K562 (cell line): ENCODE measurements around the gene KLK6. TPM values are rescaled to one million over a fixed set of nuclear protein-coding genes. Genes with fewer than 3 reads are reported as not detected.

Experiments
- FOXM1 ChIP-seq, 2 experiments: fragments of 450-650 bp in 1 of 2; sonication (generic) in 1 of 2; formaldehyde crosslinking in 1 of 2; IDR thresholded peaks; 2 replicates each; pipeline versions ENCODE4 v1.6.1 to v1.9.0; 2017 to 2022; ENCODE audit warnings: low read depth in 2 of 2, mild to moderate bottlenecking in 2 of 2, missing genetic modification reagents in 1 of 2, moderate library complexity in 1 of 2
- polyA plus RNA-seq, 8 experiments: library from polyadenylated mRNA; depleted of rRNA in 4 of 8; stranded (reverse) in 5 of 8; unstranded in 3 of 8; fragments of >200 nt; fragmentation: Nextera tagmentation in 2 of 8; fragmentation: Illumina TruSeq in 1 of 8; extraction: Ambion mirVana in 2 of 8; extraction: Trizol in 1 of 8; gene quantifications; 2 replicates each; pipeline versions ENCODE4 v1.2.1 to v1.2.3, GENCODE V29; 2011 to 2014; ENCODE audit warnings: inconsistent platforms in 1 of 8, missing spikeins in 1 of 8
- total RNA-seq, 7 experiments: library from RNA; depleted of rRNA in 6 of 7; stranded (reverse); fragments of >200 nt in 6 of 7; fragmentation: Illumina TruSeq in 2 of 7; extraction: Trizol in 2 of 7; gene quantifications; 2 replicates each; pipeline versions ENCODE4 v1.2.1 to v1.2.3, GENCODE V29; 2011 to 2021; ENCODE audit warnings: low replicate concordance in 1 of 7
- TF ChIP-seq, protein P1 (sequence below): fragments of 250-450 bp; sonication (Bioruptor Pico); IDR thresholded peaks from 2 replicates; pipeline ENCODE4 v1.4.0; 2020; ENCODE audit warnings: mild to moderate bottlenecking, moderate library complexity, borderline replicate concordance
- TF ChIP-seq, protein P2 (sequence below): sonication (generic); formaldehyde crosslinking; IDR thresholded peaks from 2 replicates; pipeline ENCODE4 v1.8.0; 2023; ENCODE audit warnings: mild to moderate bottlenecking, missing genetic modification reagents

Gene KLK6
- total and polyA plus RNA-seq, 9 of the 15 experiments (the other 6 are each of a cell fraction or from before 2014, with no cell fraction given) = not detected

DNA sequence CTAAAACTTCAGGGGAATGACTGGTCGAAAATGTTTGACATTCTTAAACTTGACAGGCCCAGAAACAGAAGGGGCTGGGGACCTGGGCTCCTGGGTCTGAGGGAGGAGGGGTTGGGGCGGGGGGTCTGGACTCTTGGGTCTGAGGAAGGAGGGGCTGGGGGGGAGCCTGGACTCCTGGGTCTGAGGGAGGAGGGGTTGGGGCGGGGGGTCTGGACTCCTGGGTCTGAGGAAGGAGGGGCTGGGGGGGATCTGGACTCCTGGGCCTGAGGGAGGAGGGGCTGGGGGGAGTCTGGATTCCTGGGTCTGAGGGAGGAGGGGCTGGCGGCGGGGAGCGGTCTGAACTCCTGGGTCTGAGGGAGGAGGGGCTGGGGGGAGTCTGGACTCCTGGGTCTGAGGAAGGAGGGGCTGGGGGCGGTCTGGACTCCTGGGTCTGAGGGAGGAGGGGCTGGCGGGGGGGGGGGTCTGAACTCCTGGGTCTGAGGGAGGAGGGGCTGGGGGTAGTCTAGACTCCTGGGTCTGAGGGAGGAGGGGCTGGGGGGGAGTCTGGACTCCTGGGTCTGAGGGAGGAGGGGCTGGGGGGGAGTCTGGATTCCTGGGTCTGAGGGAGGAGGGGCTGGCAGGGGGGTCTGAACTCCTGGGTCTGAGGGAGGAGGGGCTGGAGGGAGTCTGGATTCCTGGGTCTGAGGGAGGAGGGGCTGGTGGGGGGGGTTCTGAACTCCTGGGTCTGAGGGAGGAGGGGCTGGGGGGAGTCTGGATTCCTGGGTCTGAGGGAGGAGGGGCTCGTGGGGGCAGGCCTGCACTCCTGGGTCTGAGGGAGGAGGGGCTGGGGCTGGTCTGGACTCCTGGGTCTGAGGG is 5.5 kb upstream of the KLK6 start (continued):
- TF ChIP-seq, protein P1, sequence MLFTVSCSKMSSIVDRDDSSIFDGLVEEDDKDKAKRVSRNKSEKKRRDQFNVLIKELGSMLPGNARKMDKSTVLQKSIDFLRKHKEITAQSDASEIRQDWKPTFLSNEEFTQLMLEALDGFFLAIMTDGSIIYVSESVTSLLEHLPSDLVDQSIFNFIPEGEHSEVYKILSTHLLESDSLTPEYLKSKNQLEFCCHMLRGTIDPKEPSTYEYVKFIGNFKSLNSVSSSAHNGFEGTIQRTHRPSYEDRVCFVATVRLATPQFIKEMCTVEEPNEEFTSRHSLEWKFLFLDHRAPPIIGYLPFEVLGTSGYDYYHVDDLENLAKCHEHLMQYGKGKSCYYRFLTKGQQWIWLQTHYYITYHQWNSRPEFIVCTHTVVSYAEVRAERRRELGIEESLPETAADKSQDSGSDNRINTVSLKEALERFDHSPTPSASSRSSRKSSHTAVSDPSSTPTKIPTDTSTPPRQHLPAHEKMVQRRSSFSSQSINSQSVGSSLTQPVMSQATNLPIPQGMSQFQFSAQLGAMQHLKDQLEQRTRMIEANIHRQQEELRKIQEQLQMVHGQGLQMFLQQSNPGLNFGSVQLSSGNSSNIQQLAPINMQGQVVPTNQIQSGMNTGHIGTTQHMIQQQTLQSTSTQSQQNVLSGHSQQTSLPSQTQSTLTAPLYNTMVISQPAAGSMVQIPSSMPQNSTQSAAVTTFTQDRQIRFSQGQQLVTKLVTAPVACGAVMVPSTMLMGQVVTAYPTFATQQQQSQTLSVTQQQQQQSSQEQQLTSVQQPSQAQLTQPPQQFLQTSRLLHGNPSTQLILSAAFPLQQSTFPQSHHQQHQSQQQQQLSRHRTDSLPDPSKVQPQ (CRISPR knock-in tag) = no peak
- TF ChIP-seq, protein P2, sequence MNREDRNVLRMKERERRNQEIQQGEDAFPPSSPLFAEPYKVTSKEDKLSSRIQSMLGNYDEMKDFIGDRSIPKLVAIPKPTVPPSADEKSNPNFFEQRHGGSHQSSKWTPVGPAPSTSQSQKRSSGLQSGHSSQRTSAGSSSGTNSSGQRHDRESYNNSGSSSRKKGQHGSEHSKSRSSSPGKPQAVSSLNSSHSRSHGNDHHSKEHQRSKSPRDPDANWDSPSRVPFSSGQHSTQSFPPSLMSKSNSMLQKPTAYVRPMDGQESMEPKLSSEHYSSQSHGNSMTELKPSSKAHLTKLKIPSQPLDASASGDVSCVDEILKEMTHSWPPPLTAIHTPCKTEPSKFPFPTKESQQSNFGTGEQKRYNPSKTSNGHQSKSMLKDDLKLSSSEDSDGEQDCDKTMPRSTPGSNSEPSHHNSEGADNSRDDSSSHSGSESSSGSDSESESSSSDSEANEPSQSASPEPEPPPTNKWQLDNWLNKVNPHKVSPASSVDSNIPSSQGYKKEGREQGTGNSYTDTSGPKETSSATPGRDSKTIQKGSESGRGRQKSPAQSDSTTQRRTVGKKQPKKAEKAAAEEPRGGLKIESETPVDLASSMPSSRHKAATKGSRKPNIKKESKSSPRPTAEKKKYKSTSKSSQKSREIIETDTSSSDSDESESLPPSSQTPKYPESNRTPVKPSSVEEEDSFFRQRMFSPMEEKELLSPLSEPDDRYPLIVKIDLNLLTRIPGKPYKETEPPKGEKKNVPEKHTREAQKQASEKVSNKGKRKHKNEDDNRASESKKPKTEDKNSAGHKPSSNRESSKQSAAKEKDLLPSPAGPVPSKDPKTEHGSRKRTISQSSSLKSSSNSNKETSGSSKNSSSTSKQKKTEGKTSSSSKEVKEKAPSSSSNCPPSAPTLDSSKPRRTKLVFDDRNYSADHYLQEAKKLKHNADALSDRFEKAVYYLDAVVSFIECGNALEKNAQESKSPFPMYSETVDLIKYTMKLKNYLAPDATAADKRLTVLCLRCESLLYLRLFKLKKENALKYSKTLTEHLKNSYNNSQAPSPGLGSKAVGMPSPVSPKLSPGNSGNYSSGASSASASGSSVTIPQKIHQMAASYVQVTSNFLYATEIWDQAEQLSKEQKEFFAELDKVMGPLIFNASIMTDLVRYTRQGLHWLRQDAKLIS = no peak
- TF ChIP-seq FOXM1 (IDR thresholded peaks at IDR 0.05; ENCODE audit: low read depth) (no peak), FOXM1 (CRISPR knock-in tag; IDR thresholded peaks at IDR 0.05; ENCODE audit: low read depth) (no peak)
